NCI-H526 (cell line): ENCODE results near the gene ZMYND10.
A peak's percentile ranks its signal among the peaks of the same experiment; 100 is the strongest.

Experiments
- DNase-seq, 2 experiments: peaks; one replicate each; lab custom pipeline; 2025; lab: John Stamatoyannopoulos, UW

The ZMYND10 gene

GRCh38 chr3:50345586-50346234 is at the start of gene ZMYND10:
Gene ZMYND10, minus strand, starts transcription at chr3:50345732. Its CDS starts 153 bp downstream, at chr3:50345579.
- peak; percentile 9 to 79 for DNase-seq

GRCh38 chr3:50393061-50393460 is 47.5 kb upstream of the ZMYND10 start:
- DNase-seq: no peak

- no peak for DNase-seq
Observed at GRCh38 chr3:50392101-50392715, 46.7 kb upstream of the ZMYND10 start.

- DNase-seq: no peak
Observed at GRCh38 chr3:50390508-50391224, 45.1 kb upstream of the ZMYND10 start.

- no peak for DNase-seq
Observed at GRCh38 chr3:50389414-50389767, 43.9 kb upstream of the ZMYND10 start.

GRCh38 chr3:50388720-50389413 is 43.3 kb upstream of the ZMYND10 start:
- DNase-seq: no peak

GRCh38 chr3:50388016-50388719 is 42.6 kb upstream of the ZMYND10 start:
- DNase-seq: no peak

- DNase-seq: no peak
Observed at GRCh38 chr3:50385754-50386153, 40.2 kb upstream of the ZMYND10 start.

GRCh38 chr3:50383750-50384149 is 38.2 kb upstream of the ZMYND10 start:
- no peak for DNase-seq

- no peak for DNase-seq
Observed at GRCh38 chr3:50382722-50383121, 37.2 kb upstream of the ZMYND10 start.

- DNase-seq: peak; percentile 12 to 35
Observed at GRCh38 chr3:50381383-50381782, 35.9 kb upstream of the ZMYND10 start.

GRCh38 chr3:50380405-50381085 is 35.0 kb upstream of the ZMYND10 start:
- DNase-seq: no peak

- no peak for DNase-seq
Observed at GRCh38 chr3:50378757-50379156, 33.2 kb upstream of the ZMYND10 start.

- no peak for DNase-seq
Observed at GRCh38 chr3:50378024-50378423, 32.5 kb upstream of the ZMYND10 start.

- DNase-seq: peak in 1 of 2 experiments; percentile 25
Observed at GRCh38 chr3:50375258-50375931, 29.9 kb upstream of the ZMYND10 start.

- no peak for DNase-seq
Observed at GRCh38 chr3:50374363-50375257, 29.1 kb upstream of the ZMYND10 start.

GRCh38 chr3:50373146-50374051 is 27.9 kb upstream of the ZMYND10 start:
- no peak for DNase-seq

- no peak for DNase-seq
Observed at GRCh38 chr3:50372349-50372748, 26.8 kb upstream of the ZMYND10 start.
